A673 (cell line): ENCODE measurements around the gene PLCL1. TPM values are rescaled to one million over a fixed set of nuclear protein-coding genes. Genes with fewer than 3 reads are reported as not detected.

Source experiments
- BruUV-seq: library from RNA; stranded (reverse); fragments of 400-500 nt; replicated peaks from 2 replicates; lab custom pipeline; 2021; lab: Mats Ljungman, UMichigan
- CTCF ChIA-PET: fragments of 300-600 bp; sonication (Branson Sonifier 250); formaldehyde crosslinking; loops from one replicate; lab custom pipeline; 2022; ENCODE audit warnings: antibody characterized with exemption; lab: Charles Lee
- POLR2A ChIA-PET: fragments of 300-600 bp; sonication (Branson Sonifier 250); formaldehyde crosslinking; loops from one replicate; lab custom pipeline; 2022; ENCODE audit warnings: antibody characterized with exemption; ENCODE audit not compliant: low non-redundant PET; lab: Charles Lee
- DNase-seq: peaks from one replicate; pipeline ENCODE4 v3.0.0-alpha.2; 2015; ENCODE audit warnings: low spot score
- H3K27ac ChIP-seq: fragments of 200-600 bp; sonication (generic); 2 replicates; pipeline ENCODE4 v1.5.1; 2016; ENCODE audit warnings: mixed run types, low read depth, mild to moderate bottlenecking, mixed read lengths, antibody characterized with exemption, low read length; ENCODE audit not compliant: poor library complexity, severe bottlenecking
- H3K27me3 ChIP-seq: fragments of 200-600 bp; sonication (generic); replicated peaks from 2 replicates; pipeline ENCODE4 v1.6.1; 2017; ENCODE audit warnings: mixed run types, low read depth, mild to moderate bottlenecking, mixed read lengths, antibody characterized with exemption, low read length; ENCODE audit not compliant: insufficient read depth, poor library complexity
- H3K36me3 ChIP-seq: fragments of 200-600 bp; sonication (generic); 2 replicates; pipeline ENCODE4 v1.6.1; 2016; ENCODE audit warnings: mixed run types, mild to moderate bottlenecking, mixed read lengths, antibody characterized with exemption, low read length; ENCODE audit not compliant: insufficient read depth, poor library complexity, severe bottlenecking
- H3K4me1 ChIP-seq: fragments of 200-600 bp; sonication (generic); 2 replicates; pipeline ENCODE4 v1.6.1; 2017; ENCODE audit warnings: mixed run types, mild to moderate bottlenecking, mixed read lengths, antibody characterized with exemption, low read length; ENCODE audit not compliant: insufficient read depth, poor library complexity, severe bottlenecking
- H3K4me3 ChIP-seq: fragments of 200-600 bp; sonication (generic); 2 replicates; pipeline ENCODE4 v1.5.1; 2016; ENCODE audit warnings: low read depth, mixed run types, mild to moderate bottlenecking, mixed read lengths, low read length; ENCODE audit not compliant: poor library complexity, severe bottlenecking
- H3K9me3 ChIP-seq: fragments of 200-600 bp; sonication (generic); 2 replicates; pipeline ENCODE4 v1.6.1; 2016; ENCODE audit warnings: mixed run types, low read depth, mild to moderate bottlenecking, mixed read lengths, antibody characterized with exemption, low read length; ENCODE audit not compliant: poor library complexity, severe bottlenecking
- CTCF ChIP-seq: fragments of 300-800, 200-600 bp; sonication (generic); conservative IDR thresholded peaks from 2 replicates; pipeline ENCODE4 v1.5.1; 2017; ENCODE audit warnings: low read depth, mild to moderate bottlenecking, antibody characterized with exemption, low read length, moderate library complexity, mixed read lengths
- EZH2 ChIP-seq: fragments of 200-600 bp; sonication (generic); IDR thresholded peaks from 2 replicates; pipeline ENCODE4 v1.6.1; 2017; ENCODE audit warnings: borderline replicate concordance, low read depth, mild to moderate bottlenecking, mixed read lengths, antibody characterized with exemption, low read length; ENCODE audit not compliant: poor library complexity, severe bottlenecking
- intact Hi-C: fragments of 100-400 bp; cut with micrococcal nuclease; formaldehyde crosslinking; loops from one replicate; pipeline ENCODE4 v1.10.0; 2022; ENCODE audit not compliant: unreplicated experiment
- total RNA-seq: library from RNA; stranded (reverse); gene quantifications from 2 replicates; pipeline ENCODE4 v1.2.3, GENCODE V29; 2021

Gene PLCL1
- total RNA-seq, 1 experiment from 2014 or later, result not detected

GRCh38 chr2:198098386-198098785 is 294.0 kb downstream of the PLCL1 start:
- POLR2A ChIA-PET, result no interaction called here
- CTCF ChIA-PET, result interaction anchor here (0.6 kb wide), 1 partner anchor 212 kb away, joined by 3 read pairs; no protein-coding TSS in a partner anchor
- TF ChIP-seq EZH2, result no peak
- intact Hi-C loops, result no loop called here
- Histone ChIP-seq H3K36me3 (no peaks in the 10 kb centered on the region), H3K4me1 (no peaks in the 10 kb centered on the region), H3K27me3 (peaks cover 7% of the 10 kb centered on the region), H3K27ac (no peak overlapping the region), H3K4me3 (no peak overlapping the region), H3K9me3 (no peaks in the 10 kb centered on the region)
- BruUV-seq, result no TSS peak
- DNase-seq, result no peak

GRCh38 chr2:198098918-198099317 is 294.5 kb downstream of the PLCL1 start:
- no TSS peak for BruUV-seq
- H3K9me3 ChIP-seq, result no peaks in the 10 kb centered on the region
- intact Hi-C loops, result no loop called here
- peak; percentile 8 for DNase-seq
- no peak overlapping the region for H3K4me3 ChIP-seq
- ChIA-PET CTCF (interaction anchor here (0.6 kb wide), 1 partner anchor 212 kb away, joined by 3 read pairs; no protein-coding TSS in a partner anchor), POLR2A (interaction anchor here (0.5 kb wide), 1 partner anchor 43 kb away, joined by 4 read pairs; no protein-coding TSS in a partner anchor)
- H3K36me3 ChIP-seq, result no peaks in the 10 kb centered on the region
- TF ChIP-seq EZH2, result no peak
- TF ChIP-seq CTCF, result no peak
- peaks cover 7% of the 10 kb centered on the region for H3K27me3 ChIP-seq
- H3K27ac ChIP-seq, result no peak overlapping the region
- no peaks in the 10 kb centered on the region for H3K4me1 ChIP-seq

GRCh38 chr2:198100346-198100745 is 296.0 kb downstream of the PLCL1 start:
- no peaks in the 10 kb centered on the region for H3K9me3 ChIP-seq
- TF ChIP-seq CTCF, result no peak
- TF ChIP-seq EZH2, result no peak
- no peaks in the 10 kb centered on the region for H3K36me3 ChIP-seq
- intact Hi-C loops, result no loop called here
- H3K27ac ChIP-seq, result no peak overlapping the region
- H3K4me3 ChIP-seq, result no peak overlapping the region
- ChIA-PET CTCF (no interaction called here), POLR2A (no interaction called here)
- no peaks in the 10 kb centered on the region for H3K4me1 ChIP-seq
- peaks cover 7% of the 10 kb centered on the region for H3K27me3 ChIP-seq
- no peak for DNase-seq
- BruUV-seq, result no TSS peak

DNA sequence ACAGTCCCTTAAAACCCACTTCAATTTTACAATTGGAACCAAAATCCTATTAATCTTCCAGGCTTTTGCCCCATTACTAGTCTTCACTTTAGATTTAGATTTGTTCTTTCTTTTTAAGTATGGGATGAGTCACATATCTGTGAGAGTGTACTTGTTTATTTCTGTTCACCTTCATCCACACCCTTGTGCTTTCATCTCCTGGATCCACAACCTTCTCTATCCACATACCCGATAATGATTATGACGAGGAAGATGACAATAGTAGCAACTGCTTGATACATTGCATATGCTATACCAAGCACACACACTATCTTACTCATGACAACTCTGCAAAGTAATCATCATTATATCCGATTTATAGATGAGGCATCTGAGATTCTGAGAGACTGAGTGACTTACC is 297.3 kb downstream of the PLCL1 start:
- TF ChIP-seq CTCF (no peak), EZH2 (no peak)
- no peaks in the 10 kb centered on the region for H3K4me1 ChIP-seq
- H3K4me3 ChIP-seq, result no peak overlapping the region
- ChIA-PET POLR2A (no interaction called here), CTCF (no interaction called here)
- no peaks in the 10 kb centered on the region for H3K36me3 ChIP-seq
- DNase-seq, result no peak
- H3K27ac ChIP-seq, result no peak overlapping the region
- BruUV-seq, result no TSS peak
- peaks cover 3% of the 10 kb centered on the region for H3K27me3 ChIP-seq
- H3K9me3 ChIP-seq, result no peaks in the 10 kb centered on the region
- intact Hi-C loops, result no loop called here
